ENCODE data around the gene NPY4R2. TPM values are rescaled to one million over a fixed set of nuclear protein-coding genes. Genes with fewer than 3 reads are reported as not detected.
"Not testable (repeated sequence)": the region's sequence is repeated elsewhere in the genome, so short reads cannot be mapped to it uniquely, and the experiment has no call there.

Gene NPY4R2
- total and polyA plus RNA-seq, 8 donors = 0.38 to 10.1 (median 1.3) TPM; not detected in 4

DNA sequence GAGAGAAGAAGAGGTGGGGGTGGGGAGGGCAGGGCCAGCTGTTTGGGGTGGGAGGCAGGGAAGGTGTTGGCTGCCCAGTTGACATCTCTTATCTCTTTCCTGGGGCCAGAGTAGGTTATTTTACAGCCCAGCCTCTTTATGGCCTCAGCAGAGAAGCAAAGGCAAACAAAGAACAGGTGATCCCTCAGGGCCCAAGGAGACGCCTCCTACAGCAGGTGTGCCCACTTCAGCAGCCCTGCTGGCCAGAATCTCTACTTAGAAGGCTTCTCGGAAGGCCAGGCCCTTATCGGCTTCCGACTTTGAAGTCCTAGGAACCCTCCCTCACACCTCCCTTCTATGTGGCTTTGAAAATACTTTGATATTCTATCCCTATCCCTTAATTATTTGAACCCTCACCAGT, 8.0 kb upstream of the NPY4R2 start:
- H3K4me1 ChIP-seq; H3K4me3 ChIP-seq; H3K9me3 ChIP-seq; H3K27me3 ChIP-seq; intact Hi-C loops (cut with DNase I); H3K36me3 ChIP-seq; H3K27ac ChIP-seq: not testable (repeated sequence)
- DNase-seq (peak in 1 of 4 donors; percentile 49), ATAC-seq (peak; percentile 94)

- H3K4me1 ChIP-seq; H3K36me3 ChIP-seq; H3K27me3 ChIP-seq; DNase-seq; H3K27ac ChIP-seq; H3K9me3 ChIP-seq; H3K4me3 ChIP-seq; ATAC-seq; intact Hi-C loops (cut with DNase I): not testable (repeated sequence)
Observed at GRCh38 chr10:47914052-47914451, 4.4 kb upstream of the NPY4R2 start.

GRCh38 chr10:47915849-47916548, 2.5 kb upstream of the NPY4R2 start:
- H3K36me3 ChIP-seq; H3K9me3 ChIP-seq; H3K27me3 ChIP-seq; H3K4me1 ChIP-seq; H3K27ac ChIP-seq; DNase-seq; H3K4me3 ChIP-seq; intact Hi-C loops (cut with DNase I): not testable (repeated sequence)
- ATAC-seq = peak; percentile 94

- H3K4me3 ChIP-seq; H3K27ac ChIP-seq; DNase-seq; H3K27me3 ChIP-seq; H3K4me1 ChIP-seq; intact Hi-C loops (cut with DNase I); H3K9me3 ChIP-seq; ATAC-seq; H3K36me3 ChIP-seq: not testable (repeated sequence)
Observed at GRCh38 chr10:47920610-47921009, 2.1 kb downstream of the NPY4R2 start.

GRCh38 chr10:47922503-47922902, 4.0 kb downstream of the NPY4R2 start:
- H3K36me3 ChIP-seq; H3K27me3 ChIP-seq; H3K4me1 ChIP-seq; H3K27ac ChIP-seq; H3K9me3 ChIP-seq; H3K4me3 ChIP-seq; DNase-seq; ATAC-seq; intact Hi-C loops (cut with DNase I): not testable (repeated sequence)

- H3K27me3 ChIP-seq; H3K4me1 ChIP-seq; H3K4me3 ChIP-seq; H3K36me3 ChIP-seq; ATAC-seq; H3K9me3 ChIP-seq; intact Hi-C loops (cut with DNase I); DNase-seq; H3K27ac ChIP-seq: not testable (repeated sequence)
Observed at GRCh38 chr10:47924628-47925027, 6.2 kb downstream of the NPY4R2 start.

DNA sequence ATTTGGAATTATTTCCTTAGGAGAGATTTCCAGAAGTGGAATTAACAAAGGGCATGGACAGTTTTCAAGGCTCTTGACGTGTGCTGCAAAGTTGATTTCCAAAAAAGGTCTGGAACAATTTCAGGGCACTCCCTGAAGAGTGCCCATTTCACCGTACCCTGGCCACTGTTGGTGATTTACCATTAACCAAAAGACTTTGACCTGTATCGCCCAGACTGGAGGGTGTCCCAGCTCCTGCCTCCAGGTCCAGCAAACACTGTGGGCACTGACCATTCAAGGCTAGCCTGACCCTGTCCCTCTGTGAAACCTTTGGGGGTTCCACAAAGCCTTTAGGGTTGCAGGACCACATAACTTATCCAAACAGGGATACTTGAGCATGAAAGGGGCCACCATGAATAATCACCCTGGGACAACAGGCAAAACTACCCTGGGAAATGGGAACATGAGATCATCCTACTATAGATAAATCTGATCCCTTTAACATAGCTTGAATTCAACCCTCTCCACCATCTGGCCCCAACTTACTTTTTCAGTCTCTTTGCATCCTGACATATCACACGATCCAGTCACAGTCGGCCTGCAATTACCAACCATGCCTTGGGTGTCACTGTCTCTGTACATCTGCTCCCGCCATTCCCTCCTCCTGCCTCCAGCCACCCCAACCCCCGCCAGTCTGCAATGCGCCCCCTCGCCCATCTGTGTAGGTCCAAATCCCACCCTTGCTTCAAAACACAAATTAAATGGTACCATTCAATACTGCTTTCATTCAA, 8.9 kb downstream of the NPY4R2 start:
- H3K4me3 ChIP-seq; ATAC-seq; H3K27ac ChIP-seq; DNase-seq; intact Hi-C loops (cut with DNase I); H3K4me1 ChIP-seq; H3K9me3 ChIP-seq; H3K36me3 ChIP-seq; H3K27me3 ChIP-seq: not testable (repeated sequence)

DNA sequence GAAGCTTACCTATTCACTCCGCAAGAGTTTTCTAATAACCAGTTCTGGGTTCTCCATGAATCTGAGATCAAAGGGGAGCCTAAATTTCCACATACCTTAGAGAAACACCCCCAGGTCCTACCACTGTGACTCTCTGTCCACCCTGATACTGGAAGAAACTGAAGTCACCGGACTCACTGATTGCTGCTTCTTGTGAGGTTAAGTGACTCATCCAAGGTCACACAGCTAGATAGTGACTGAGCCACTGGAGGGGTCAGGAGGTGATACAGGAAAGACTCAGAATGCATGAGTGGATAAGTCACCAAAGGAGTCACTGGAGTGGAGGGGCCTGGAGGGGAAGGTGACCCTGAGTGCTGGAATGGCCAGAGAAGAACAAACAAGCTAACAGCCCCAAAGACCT, 9.8 kb downstream of the NPY4R2 start:
- intact Hi-C loops (cut with DNase I); DNase-seq; H3K4me1 ChIP-seq; H3K27me3 ChIP-seq; H3K36me3 ChIP-seq; ATAC-seq; H3K9me3 ChIP-seq; H3K27ac ChIP-seq; H3K4me3 ChIP-seq: not testable (repeated sequence)

- H3K36me3 ChIP-seq; DNase-seq; H3K27me3 ChIP-seq; H3K4me3 ChIP-seq; intact Hi-C loops (cut with DNase I); ATAC-seq; H3K27ac ChIP-seq; H3K9me3 ChIP-seq; H3K4me1 ChIP-seq: not testable (repeated sequence)
Observed at GRCh38 chr10:47932824-47933223, 14.4 kb downstream of the NPY4R2 start.

- H3K27me3 ChIP-seq, DNase-seq: not testable (repeated sequence)
- peak; percentile 79 for ATAC-seq
Observed at GRCh38 chr10:47933462-47933861, 15.0 kb downstream of the NPY4R2 start.

DNA sequence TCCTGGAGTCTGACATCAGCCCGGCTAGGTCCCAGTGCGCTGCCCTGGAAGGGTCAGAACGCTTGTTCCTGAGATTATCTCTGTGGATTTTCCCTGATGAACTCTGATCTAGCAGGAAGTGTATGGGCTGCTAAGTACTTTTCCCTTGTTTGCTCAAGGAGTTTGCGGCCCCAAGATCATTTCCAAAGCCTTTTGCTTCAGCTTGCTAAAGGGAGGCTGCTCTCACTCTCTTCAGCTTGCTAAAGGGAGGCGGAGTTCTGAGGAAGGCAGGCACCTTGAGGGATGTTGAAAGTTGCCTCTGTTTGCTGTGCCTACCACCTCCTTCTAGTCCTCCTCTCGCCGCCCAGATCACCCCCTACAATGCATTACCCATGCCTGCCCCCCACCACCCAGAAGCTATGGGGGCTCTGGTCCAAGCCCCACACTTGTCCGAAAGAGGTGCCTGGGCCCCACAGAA, 18.3 kb downstream of the NPY4R2 start:
- H3K4me3 ChIP-seq; H3K4me1 ChIP-seq; H3K36me3 ChIP-seq; H3K27ac ChIP-seq; DNase-seq; H3K27me3 ChIP-seq; H3K9me3 ChIP-seq; intact Hi-C loops (cut with DNase I): not testable (repeated sequence)
- peak; percentile 64 for ATAC-seq

More at GRCh38 chr10:47933462-47933861, 15.0 kb downstream of the NPY4R2 start:
- H3K9me3 ChIP-seq; intact Hi-C loops (cut with DNase I); H3K4me3 ChIP-seq; H3K27ac ChIP-seq; H3K4me1 ChIP-seq; H3K36me3 ChIP-seq: not testable (repeated sequence)

DNA sequence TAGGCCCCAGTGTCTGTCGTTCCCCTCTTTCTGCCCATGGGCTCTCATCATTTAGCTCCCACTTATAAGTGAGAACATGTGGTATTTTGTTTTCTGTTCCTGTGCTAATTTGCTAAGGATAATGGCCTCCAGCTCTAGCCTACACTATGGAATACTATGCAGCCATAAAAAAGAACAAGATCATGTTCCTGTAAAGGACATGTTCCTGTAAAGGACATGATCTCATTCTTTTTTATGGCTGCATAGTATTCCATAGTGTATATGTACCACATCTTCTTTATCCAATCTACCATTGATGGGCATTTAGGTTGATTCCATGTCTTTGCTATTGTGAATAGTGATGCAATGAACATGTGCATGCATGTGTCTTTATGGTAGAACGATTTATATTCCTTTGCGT, 19.2 kb downstream of the NPY4R2 start:
- H3K27ac ChIP-seq; H3K27me3 ChIP-seq; ATAC-seq; DNase-seq; H3K4me3 ChIP-seq; intact Hi-C loops (cut with DNase I); H3K36me3 ChIP-seq; H3K4me1 ChIP-seq; H3K9me3 ChIP-seq: not testable (repeated sequence)

DNA sequence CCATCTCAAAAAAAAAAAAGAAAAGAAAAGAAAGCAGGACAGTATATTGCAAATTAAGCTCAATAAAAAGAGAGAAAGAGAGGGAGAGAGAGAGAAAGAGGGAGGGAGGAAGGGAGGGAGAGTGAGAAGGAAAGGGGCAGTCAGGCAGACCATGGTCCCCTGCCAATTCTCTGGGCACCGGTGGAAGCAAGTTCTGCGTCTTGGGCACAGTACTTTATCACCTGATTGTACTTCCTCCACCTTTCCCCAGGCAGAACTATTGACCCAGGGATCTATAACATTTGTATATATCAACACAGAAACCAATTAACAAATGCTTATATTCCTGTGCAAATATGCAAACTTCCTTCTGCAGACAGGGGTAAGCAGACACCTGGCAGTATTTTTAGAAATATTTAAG, 22.4 kb downstream of the NPY4R2 start:
- H3K9me3 ChIP-seq; H3K27ac ChIP-seq; ATAC-seq; H3K4me1 ChIP-seq; H3K27me3 ChIP-seq; intact Hi-C loops (cut with DNase I); H3K4me3 ChIP-seq; H3K36me3 ChIP-seq; DNase-seq: not testable (repeated sequence)

Measured in left lung (tissue), 10 donors.